ENCODE measurements around the gene INO80B. TPM values are rescaled to one million over a fixed set of nuclear protein-coding genes. Genes with fewer than 3 reads are reported as not detected.
"Not testable (repeated sequence)": the region's sequence is repeated elsewhere in the genome, so short reads cannot be mapped to it uniquely, and the experiment has no call there.

The INO80B gene
- total and polyA plus RNA-seq, 2 donors (not counting 1 experiment from before 2014, with no cell fraction given): 30.4 to 78.6 TPM

GRCh38 chr2:74458938-74459363 lies 4.1 kb downstream of the INO80B start:
- 18% methylated on average over 4 of the region's 10 CpGs for WGBS (ENCODE audit: insufficient coverage)
- H3K27me3 ChIP-seq (replicated peaks in 1 of 4; ENCODE audit: control extremely low read depth in 1 of 4, control insufficient read depth in 3 of 4, insufficient read depth in 4 of 4, low read length in 3 of 4): no peaks in the 10 kb centered on the region
- H3K79me2 ChIP-seq (ENCODE audit: control insufficient read depth, insufficient read depth, low read length): peaks cover 34% of the 10 kb centered on the region
- POLR2A ChIA-PET: interaction anchor here (0.5 to 6.0 kb wide), 11 partner anchors 8 to 281 kb away, joined by 3 to 63 read pairs (median 4); partner anchors contain the start of genes AUP1, C2orf81, CCDC142 and HTRA2
- H4K20me1 ChIP-seq (ENCODE audit: control insufficient read depth, insufficient read depth, low read length, poor library complexity, severe bottlenecking): peaks cover 10% of the 10 kb centered on the region
- no peaks in the 10 kb centered on the region for H3K9me3 ChIP-seq (ENCODE audit: control extremely low read depth in 1 of 3, control insufficient read depth in 2 of 3, insufficient read depth in 1 of 3, low read length in 2 of 3)
- TF ChIP-seq EZH2 (IDR thresholded peaks at IDR 0.05; ENCODE audit: borderline replicate concordance, insufficient read depth, low read depth, low read length, poor library complexity, severe bottlenecking) (no peak), CTCF (IDR thresholded peaks at IDR 0.05) (no peak)
- CTCF ChIA-PET: interaction anchor here (0.5 to 5.7 kb wide), 7 partner anchors 8 to 378 kb away, joined by 3 to 54 read pairs (median 3); partner anchors contain the start of genes CCDC142, MRPL53 and TTC31
- no peak for ATAC-seq (ENCODE audit: low read depth)
- Mint-ChIP-seq H3K4me3 (peak overlapping the region; percentile 94), H3K9me3 (ENCODE audit: insufficient read depth) (no peaks in the 10 kb centered on the region), H3K4me1 (peaks cover 58% of the 10 kb centered on the region), H3K27me3 (no peaks in the 10 kb centered on the region), H3K27ac (peak overlapping the region; percentile 99)
- DNase-seq: no peak
- H3K4me2 ChIP-seq (replicated peaks; ENCODE audit: low read depth, low read length, poor library complexity, severe bottlenecking): peak overlapping the region; percentile 96
- peaks cover 0 to 24% of the 10 kb centered on the region in 2 experiments for H3K36me3 ChIP-seq (replicated peaks in 1 of 2; ENCODE audit: control extremely low read depth in 1 of 2, control insufficient read depth in 1 of 2, extremely low read depth in 1 of 2, insufficient read depth in 2 of 2, low read length in 1 of 2)
- peaks cover 33 to 42% of the 10 kb centered on the region in 2 donors for H3K4me1 ChIP-seq (ENCODE audit: control insufficient read depth in 2 of 2, insufficient read depth in 2 of 2, low read length in 2 of 2)
- H3K4me3 ChIP-seq (ENCODE audit: control extremely low read depth in 1 of 5, extremely low read depth in 1 of 5, insufficient read depth in 1 of 5, low read depth in 2 of 5, low read length in 4 of 5): peak overlapping the region; percentile 73 to 100 (median 85)
- H3K9ac ChIP-seq (ENCODE audit: low read length): peak overlapping the region; percentile 97
- H2AFZ ChIP-seq (ENCODE audit: insufficient read depth, low read depth, low read length, poor library complexity, severe bottlenecking): peak overlapping the region; percentile 71
- intact Hi-C loops (cut with micrococcal nuclease): loop anchor here (1.0 to 5.0 kb wide), 7 partner anchors 13 to 282 kb away; partner anchors contain the start of genes AUP1, C2orf81, DOK1 and HTRA2
- H3K27ac ChIP-seq (ENCODE audit: low read length in 2 of 2): peak overlapping the region; percentile 52 to 97

- not testable (repeated sequence) for H3K9ac ChIP-seq (ENCODE audit: low read length); H3K27me3 Mint-ChIP-seq; H3K27me3 ChIP-seq (replicated peaks in 1 of 4; ENCODE audit: control extremely low read depth in 1 of 4, control insufficient read depth in 3 of 4, insufficient read depth in 4 of 4, low read length in 3 of 4); H3K9me3 ChIP-seq (ENCODE audit: control extremely low read depth in 1 of 3, control insufficient read depth in 2 of 3, insufficient read depth in 1 of 3, low read length in 2 of 3); H3K4me3 ChIP-seq (ENCODE audit: control extremely low read depth in 1 of 5, extremely low read depth in 1 of 5, insufficient read depth in 1 of 5, low read depth in 2 of 5, low read length in 4 of 5); H3K9me3 Mint-ChIP-seq (ENCODE audit: insufficient read depth); ATAC-seq (ENCODE audit: low read depth); H2AFZ ChIP-seq (ENCODE audit: insufficient read depth, low read depth, low read length, poor library complexity, severe bottlenecking); H3K27ac ChIP-seq (ENCODE audit: low read length in 2 of 2)
- Histone ChIP-seq H3K4me1 (ENCODE audit: control insufficient read depth in 2 of 2, insufficient read depth in 2 of 2, low read length in 2 of 2) (peaks cover 35 to 43% of the 10 kb centered on the region in 2 donors), H3K79me2 (ENCODE audit: control insufficient read depth, insufficient read depth, low read length) (peaks cover 40% of the 10 kb centered on the region), H4K20me1 (ENCODE audit: control insufficient read depth, insufficient read depth, low read length, poor library complexity, severe bottlenecking) (peaks cover 17% of the 10 kb centered on the region), H3K4me2 (replicated peaks; ENCODE audit: low read depth, low read length, poor library complexity, severe bottlenecking) (peak overlapping the region; percentile 96), H3K36me3 (replicated peaks in 1 of 2; ENCODE audit: control extremely low read depth in 1 of 2, control insufficient read depth in 1 of 2, extremely low read depth in 1 of 2, insufficient read depth in 2 of 2, low read length in 1 of 2) (peaks cover 0 to 24% of the 10 kb centered on the region in 2 experiments)
- Mint-ChIP-seq H3K4me3 (peak overlapping the region; percentile 94), H3K4me1 (peaks cover 58% of the 10 kb centered on the region), H3K27ac (peak overlapping the region; percentile 6)
- DNase-seq: peak; percentile 13
- CTCF ChIA-PET: interaction anchor here (1.5 to 5.7 kb wide), 3 partner anchors 13 to 128 kb away, joined by 6 to 54 read pairs (median 6); partner anchors contain the start of genes CCDC142, MRPL53 and TTC31
- intact Hi-C loops (cut with micrococcal nuclease): loop anchor here (5.0 kb wide), 1 partner anchor 282 kb away; the partner anchor contains the start of gene MOB1A
- POLR2A ChIA-PET: interaction anchor here (1.1 to 6.0 kb wide), 3 partner anchors 13 to 281 kb away, joined by 4 to 63 read pairs (median 56); partner anchors contain the start of genes CCDC142, MRPL53 and TTC31
- WGBS (ENCODE audit: insufficient coverage): 91% methylated on average over 13 of the region's 13 CpGs
Observed at GRCh38 chr2:74459503-74460118, 4.7 kb downstream of the INO80B start.

- H3K4me2 ChIP-seq (replicated peaks; ENCODE audit: low read depth, low read length, poor library complexity, severe bottlenecking); H3K4me3 ChIP-seq (ENCODE audit: control extremely low read depth in 1 of 5, extremely low read depth in 1 of 5, insufficient read depth in 1 of 5, low read depth in 2 of 5, low read length in 4 of 5); H3K27me3 Mint-ChIP-seq; H2AFZ ChIP-seq (ENCODE audit: insufficient read depth, low read depth, low read length, poor library complexity, severe bottlenecking); CTCF ChIA-PET; H3K9ac ChIP-seq (ENCODE audit: low read length); DNase-seq; ATAC-seq (ENCODE audit: low read depth); H3K27me3 ChIP-seq (replicated peaks in 1 of 4; ENCODE audit: control extremely low read depth in 1 of 4, control insufficient read depth in 3 of 4, insufficient read depth in 4 of 4, low read length in 3 of 4); intact Hi-C loops (cut with micrococcal nuclease); H3K9me3 ChIP-seq (ENCODE audit: control extremely low read depth in 1 of 3, control insufficient read depth in 2 of 3, insufficient read depth in 1 of 3, low read length in 2 of 3); H3K27ac ChIP-seq (ENCODE audit: low read length in 2 of 2); H3K9me3 Mint-ChIP-seq (ENCODE audit: insufficient read depth): not testable (repeated sequence)
- H3K36me3 ChIP-seq (replicated peaks in 1 of 2; ENCODE audit: control extremely low read depth in 1 of 2, control insufficient read depth in 1 of 2, extremely low read depth in 1 of 2, insufficient read depth in 2 of 2, low read length in 1 of 2): peaks cover 0 to 24% of the 10 kb centered on the region in 2 experiments
- POLR2A ChIA-PET: interaction anchor here (0.6 to 6.0 kb wide), 3 partner anchors 12 to 22 kb away, joined by 3 to 63 read pairs (median 56); partner anchors contain the start of genes CCDC142, MRPL53 and TTC31
- Mint-ChIP-seq H3K4me3 (peak overlapping the region; percentile 94), H3K4me1 (peaks cover 53% of the 10 kb centered on the region), H3K27ac (peak overlapping the region; percentile 6)
- peaks cover 21% of the 10 kb centered on the region for H4K20me1 ChIP-seq (ENCODE audit: control insufficient read depth, insufficient read depth, low read length, poor library complexity, severe bottlenecking)
- WGBS (ENCODE audit: insufficient coverage): no CpG with 5 or more reads among the region's 10 CpGs
- peaks cover 43% of the 10 kb centered on the region for H3K79me2 ChIP-seq (ENCODE audit: control insufficient read depth, insufficient read depth, low read length)
- H3K4me1 ChIP-seq (ENCODE audit: control insufficient read depth in 2 of 2, insufficient read depth in 2 of 2, low read length in 2 of 2): peaks cover 35 to 42% of the 10 kb centered on the region in 2 donors
Observed at GRCh38 chr2:74460187-74460586, 5.3 kb downstream of the INO80B start.

All from B cell (primary cell).